B cell (primary cell): ENCODE results near the gene EPHB4.

Source experiments
- EZH2 ChIP-seq: IDR thresholded peaks from 2 replicates; pipeline ENCODE4 v1.6.1; 2012; ENCODE audit warnings: borderline replicate concordance, low read depth, mild to moderate bottlenecking, moderate library complexity, low read length; ENCODE audit not compliant: insufficient read depth, poor library complexity, severe bottlenecking
- TF ChIP-seq, protein P1 (sequence below): fragments of 200-600 bp; IDR thresholded peaks from one replicate; pipeline ENCODE4 v1.8.0; 2022; ENCODE audit warnings: antibody characterized with exemption, mild to moderate bottlenecking

DNA sequence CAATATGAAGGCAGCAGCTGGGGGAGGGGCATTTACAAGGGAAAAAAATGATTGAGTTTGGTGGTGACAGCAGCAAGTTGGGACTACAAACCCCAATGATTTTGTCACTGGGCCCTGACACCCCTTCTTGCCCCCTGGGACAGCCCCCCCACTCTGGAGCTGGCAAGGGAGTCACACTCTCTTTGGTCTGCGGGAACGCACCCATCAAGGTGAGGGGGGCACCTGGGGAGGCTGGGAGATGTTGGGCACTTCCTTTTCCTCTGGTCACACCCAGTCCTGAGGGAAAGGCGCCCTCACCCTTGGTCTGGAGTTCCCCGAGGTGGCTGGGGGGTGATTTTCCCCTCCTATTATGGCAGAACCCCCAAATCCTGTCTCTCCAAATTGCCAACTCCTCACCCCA, 24.4 kb downstream of the EPHB4 start:
- TF ChIP-seq, protein P1, sequence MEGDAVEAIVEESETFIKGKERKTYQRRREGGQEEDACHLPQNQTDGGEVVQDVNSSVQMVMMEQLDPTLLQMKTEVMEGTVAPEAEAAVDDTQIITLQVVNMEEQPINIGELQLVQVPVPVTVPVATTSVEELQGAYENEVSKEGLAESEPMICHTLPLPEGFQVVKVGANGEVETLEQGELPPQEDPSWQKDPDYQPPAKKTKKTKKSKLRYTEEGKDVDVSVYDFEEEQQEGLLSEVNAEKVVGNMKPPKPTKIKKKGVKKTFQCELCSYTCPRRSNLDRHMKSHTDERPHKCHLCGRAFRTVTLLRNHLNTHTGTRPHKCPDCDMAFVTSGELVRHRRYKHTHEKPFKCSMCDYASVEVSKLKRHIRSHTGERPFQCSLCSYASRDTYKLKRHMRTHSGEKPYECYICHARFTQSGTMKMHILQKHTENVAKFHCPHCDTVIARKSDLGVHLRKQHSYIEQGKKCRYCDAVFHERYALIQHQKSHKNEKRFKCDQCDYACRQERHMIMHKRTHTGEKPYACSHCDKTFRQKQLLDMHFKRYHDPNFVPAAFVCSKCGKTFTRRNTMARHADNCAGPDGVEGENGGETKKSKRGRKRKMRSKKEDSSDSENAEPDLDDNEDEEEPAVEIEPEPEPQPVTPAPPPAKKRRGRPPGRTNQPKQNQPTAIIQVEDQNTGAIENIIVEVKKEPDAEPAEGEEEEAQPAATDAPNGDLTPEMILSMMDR = no peak
- TF ChIP-seq EZH2 = no peak
